Activated T-cell treated with anti-CD3 and anti-CD28 coated beads for 24 hours (primary cell): ENCODE measurements around the gene LETM1.

Source experiments
- DNase-seq: peaks from one replicate; pipeline ENCODE4 v3.0.0-alpha.2; 2020; ENCODE audit warnings: low read depth

LETM1 gene

GRCh38 chr4:1872870-1873269, 16.9 kb upstream of the LETM1 start:
- DNase-seq = no peak

- DNase-seq = no peak
These were observed 15.6 kb upstream of the LETM1 start for GRCh38 chr4:1871471-1872021.

GRCh38 chr4:1870578-1871443, 14.9 kb upstream of the LETM1 start, which contains the start of gene NSD2:
NSD2 (plus strand) TSS chr4:1871393; CDS start chr4:1900655, 29,262 bp downstream.
- DNase-seq = peak; percentile 85

GRCh38 chr4:1870328-1870577, 14.3 kb upstream of the LETM1 start:
- peak; percentile 76 for DNase-seq

GRCh38 chr4:1869530-1870327, 13.8 kb upstream of the LETM1 start:
- DNase-seq = no peak

GRCh38 chr4:1868912-1869311, 13.0 kb upstream of the LETM1 start:
- DNase-seq = no peak

GRCh38 chr4:1868293-1868692, 12.3 kb upstream of the LETM1 start:
- no peak for DNase-seq

- no peak for DNase-seq
These were observed 10.3 kb upstream of the LETM1 start for GRCh38 chr4:1866189-1866661.

GRCh38 chr4:1864076-1865008, 8.4 kb upstream of the LETM1 start:
- no peak for DNase-seq

GRCh38 chr4:1863297-1864033, 7.5 kb upstream of the LETM1 start:
- DNase-seq = no peak

GRCh38 chr4:1862961-1863296, 7.0 kb upstream of the LETM1 start:
- DNase-seq = no peak

GRCh38 chr4:1862055-1862911, 6.3 kb upstream of the LETM1 start:
- DNase-seq = no peak

GRCh38 chr4:1859389-1859753, 3.4 kb upstream of the LETM1 start:
- no peak for DNase-seq

GRCh38 chr4:1857931-1858330, 2.0 kb upstream of the LETM1 start:
- DNase-seq = no peak

- no peak for DNase-seq
These were observed 1.2 kb upstream of the LETM1 start for GRCh38 chr4:1856943-1857699.

- DNase-seq = no peak
These were observed 454 bp downstream of the LETM1 start for GRCh38 chr4:1855333-1856070.

GRCh38 chr4:1854752-1855151, 1.2 kb downstream of the LETM1 start:
- no peak for DNase-seq

- DNase-seq = no peak
These were observed 2.9 kb downstream of the LETM1 start for GRCh38 chr4:1852904-1853623.
